Measurements from ENCODE around the gene UBE2K. TPM values are rescaled to one million over a fixed set of nuclear protein-coding genes. Genes with fewer than 3 reads are reported as not detected.

UBE2K gene
- total RNA-seq, 1 experiment from 2014 or later, result 151 TPM

GRCh38 chr4:39689970-39690369, 8.0 kb upstream of the UBE2K start:
- no peak for TF ChIP-seq CTCF (conservative IDR thresholded peaks at IDR 0.05)
- H3K18ac ChIP-seq (ENCODE audit: insufficient read length, low read depth, low read length), result no peak overlapping the region
- no peak overlapping the region for H4K91ac ChIP-seq (ENCODE audit: insufficient read length, low read depth, low read length)
- H3K9me3 Mint-ChIP-seq, result no peaks in the 10 kb centered on the region; a peak in 1 of 5 replicates
- H3K14ac ChIP-seq (ENCODE audit: insufficient read depth, low read length), result no peak overlapping the region
- H3K79me1 ChIP-seq (ENCODE audit: insufficient read depth, low read depth, low read length, poor library complexity, severe bottlenecking), result no peaks in the 10 kb centered on the region
- H3K9me3 ChIP-seq (ENCODE audit: control insufficient read depth, low read depth, low read length), result no peaks in the 10 kb centered on the region
- no peaks in the 10 kb centered on the region; the same call in 1 of the 2 replicates for H3K27me3 Mint-ChIP-seq (ENCODE audit: low read depth)
- no peak overlapping the region for H4K8ac ChIP-seq (replicated peaks; ENCODE audit: insufficient read length, low read depth, low read length)
- H2BK15ac ChIP-seq (ENCODE audit: low read depth, low read length), result no peak overlapping the region
- no peak overlapping the region for H2AFZ ChIP-seq (ENCODE audit: low read length)
- H3K4ac ChIP-seq (ENCODE audit: low read depth, low read length), result no peak overlapping the region
- H3T11ph ChIP-seq (ENCODE audit: low read length), result no peak overlapping the region
- no peak overlapping the region for H2BK20ac ChIP-seq (ENCODE audit: low read depth, low read length, poor library complexity, severe bottlenecking)
- H3K23ac ChIP-seq (ENCODE audit: insufficient read length, low read depth, low read length), result no peak overlapping the region
- no peak overlapping the region for H4K5ac ChIP-seq (ENCODE audit: insufficient read length, low read depth, low read length)
- H3K27ac ChIP-seq (ENCODE audit: insufficient read length, low read depth, low read length), result no peak overlapping the region
- no peak overlapping the region for H2BK12ac ChIP-seq (ENCODE audit: insufficient read length, low read depth, low read length)
- H2BK5ac ChIP-seq (ENCODE audit: insufficient read length, low read length), result no peak overlapping the region
- no peaks in the 10 kb centered on the region for H3K23me2 ChIP-seq (ENCODE audit: insufficient read length, low read depth, low read length, poor library complexity, severe bottlenecking)
- no peak overlapping the region for H3K27ac Mint-ChIP-seq
- no peaks in the 10 kb centered on the region for H3K27me3 ChIP-seq (ENCODE audit: insufficient read depth, low read length)
- no peaks in the 10 kb centered on the region for H3K4me1 Mint-ChIP-seq
- no peak overlapping the region for H2AK5ac ChIP-seq (ENCODE audit: insufficient read length, low read length)
- H3K56ac ChIP-seq (ENCODE audit: insufficient read length, low read depth, low read length), result no peak overlapping the region
- no peak for DNase-seq
- H3K4me1 ChIP-seq (ENCODE audit: insufficient read depth, low read length), result no peaks in the 10 kb centered on the region
- no peak overlapping the region for H3K4me3 Mint-ChIP-seq
- H3K79me2 ChIP-seq (ENCODE audit: insufficient read depth, low read length), result no peaks in the 10 kb centered on the region
- H2BK120ac ChIP-seq (ENCODE audit: low read depth, low read length, poor library complexity, severe bottlenecking), result no peak overlapping the region
- no peaks in the 10 kb centered on the region for H3K36me3 Mint-ChIP-seq (ENCODE audit: insufficient read depth in 1 of 3, low read depth in 3 of 3)
- H3K9ac ChIP-seq (ENCODE audit: extremely low read depth, insufficient read length, low read length), result no peak overlapping the region
- no peak overlapping the region for H3K4me2 ChIP-seq (ENCODE audit: insufficient read depth, insufficient read length, low read length)
- no peaks in the 10 kb centered on the region for H4K20me1 ChIP-seq (ENCODE audit: control insufficient read depth, insufficient read depth, insufficient read length)
- no CpG with 5 or more reads among the region's 7 CpGs for whole genome bisulfite sequencing (ENCODE audit: extremely low coverage, insufficient read length, low lambda C conversion rate)

All from H9 (cell line).